DOHH2 (cell line): Measurements from ENCODE around the gene FAM149A.

ENCODE experiments used
- H3F3A ChIP-seq: fragments of 200-600 bp; sonication (generic), shearing (Covaris generic); 2 replicates; pipeline ENCODE4 v1.6.0; 2016; ENCODE audit warnings: antibody characterized with exemption, mild to moderate bottlenecking; ENCODE audit not compliant: control insufficient read depth, insufficient read depth
- H3K27ac ChIP-seq: fragments of 200-600 bp; sonication (generic); 2 replicates; pipeline ENCODE4 v1.5.1; 2014; ENCODE audit warnings: low read depth, mild to moderate bottlenecking, low read length, moderate library complexity
- H3K27me3 ChIP-seq: fragments of 200-600 bp; sonication (generic); 2 replicates; pipeline ENCODE4 v1.6.1; 2014; ENCODE audit warnings: mild to moderate bottlenecking, low read length, mixed read lengths; ENCODE audit not compliant: control insufficient read depth
- H3K36me3 ChIP-seq: fragments of 200-600 bp; sonication (generic); 2 replicates; pipeline ENCODE4 v1.6.1; 2014; ENCODE audit warnings: mild to moderate bottlenecking, low read length, moderate library complexity, mixed read lengths; ENCODE audit not compliant: control insufficient read depth
- H3K4me1 ChIP-seq: fragments of 200-600 bp; sonication (generic); 2 replicates; pipeline ENCODE4 v1.6.1; 2014; ENCODE audit warnings: mild to moderate bottlenecking, low read length, mixed read lengths; ENCODE audit not compliant: control insufficient read depth
- H3K4me2 ChIP-seq: fragments of 200-600 bp; sonication (generic); 2 replicates; pipeline ENCODE4 v1.6.0; 2014; ENCODE audit warnings: mild to moderate bottlenecking, low read length, moderate library complexity
- H3K4me3 ChIP-seq: fragments of 200-600 bp; sonication (generic); 2 replicates; pipeline ENCODE4 v1.5.1; 2014; ENCODE audit warnings: mild to moderate bottlenecking, low read length, mixed read lengths
- H3K79me2 ChIP-seq: fragments of 200-600 bp; sonication (generic); 2 replicates; pipeline ENCODE4 v1.6.1; 2014; ENCODE audit warnings: mild to moderate bottlenecking, low read length, mixed read lengths; ENCODE audit not compliant: control insufficient read depth
- H3K9me2 ChIP-seq: fragments of 200-600 bp; sonication (generic); replicated peaks from 2 replicates; pipeline ENCODE4 v1.6.1; 2014; ENCODE audit warnings: mild to moderate bottlenecking, low read length, mixed read lengths; ENCODE audit not compliant: control insufficient read depth
- H3K9me3 ChIP-seq: fragments of 200-600 bp; sonication (generic); 2 replicates; pipeline ENCODE4 v1.6.1; 2014; ENCODE audit warnings: antibody characterized with exemption, low read length, mixed read lengths; ENCODE audit not compliant: control insufficient read depth, insufficient read depth
- H4K20me1 ChIP-seq: fragments of 200-600 bp; sonication (generic); 2 replicates; pipeline ENCODE4 v1.6.0; 2014; ENCODE audit warnings: low read depth, mild to moderate bottlenecking, antibody characterized with exemption, low read length, moderate library complexity; ENCODE audit not compliant: control insufficient read depth, insufficient read depth
- EZH2phosphoT487 ChIP-seq: fragments of 200-600 bp; sonication (generic); IDR thresholded peaks from 2 replicates; pipeline ENCODE4 v1.6.1; 2017; ENCODE audit warnings: borderline replicate concordance, mild to moderate bottlenecking, antibody characterized with exemption, low read length, moderate library complexity, mixed read lengths
- TF ChIP-seq, protein P1 (sequence below): fragments of 200-600 bp; sonication (generic); IDR thresholded peaks from one replicate; pipeline ENCODE4 v1.5.1; 2014; ENCODE audit warnings: antibody characterized with exemption, mild to moderate bottlenecking, low read depth, low read length; ENCODE audit not compliant: poor library complexity, severe bottlenecking

The FAM149A gene

GRCh38 chr4:186108391-186108790 lies 3.9 kb downstream of the FAM149A start:
- Histone ChIP-seq H4K20me1 (no peaks in the 10 kb centered on the region), H3K36me3 (no peaks in the 10 kb centered on the region), H3K79me2 (no peaks in the 10 kb centered on the region), H3K27me3 (peaks cover 31% of the 10 kb centered on the region), H3K4me3 (no peak overlapping the region), H3K27ac (no peak overlapping the region), H3K4me2 (no peak overlapping the region), H3K4me1 (peaks cover 12% of the 10 kb centered on the region), H3F3A (no peaks in the 10 kb centered on the region), H3K9me2 (no peaks in the 10 kb centered on the region), H3K9me3 (no peaks in the 10 kb centered on the region)
- TF ChIP-seq, protein P1, sequence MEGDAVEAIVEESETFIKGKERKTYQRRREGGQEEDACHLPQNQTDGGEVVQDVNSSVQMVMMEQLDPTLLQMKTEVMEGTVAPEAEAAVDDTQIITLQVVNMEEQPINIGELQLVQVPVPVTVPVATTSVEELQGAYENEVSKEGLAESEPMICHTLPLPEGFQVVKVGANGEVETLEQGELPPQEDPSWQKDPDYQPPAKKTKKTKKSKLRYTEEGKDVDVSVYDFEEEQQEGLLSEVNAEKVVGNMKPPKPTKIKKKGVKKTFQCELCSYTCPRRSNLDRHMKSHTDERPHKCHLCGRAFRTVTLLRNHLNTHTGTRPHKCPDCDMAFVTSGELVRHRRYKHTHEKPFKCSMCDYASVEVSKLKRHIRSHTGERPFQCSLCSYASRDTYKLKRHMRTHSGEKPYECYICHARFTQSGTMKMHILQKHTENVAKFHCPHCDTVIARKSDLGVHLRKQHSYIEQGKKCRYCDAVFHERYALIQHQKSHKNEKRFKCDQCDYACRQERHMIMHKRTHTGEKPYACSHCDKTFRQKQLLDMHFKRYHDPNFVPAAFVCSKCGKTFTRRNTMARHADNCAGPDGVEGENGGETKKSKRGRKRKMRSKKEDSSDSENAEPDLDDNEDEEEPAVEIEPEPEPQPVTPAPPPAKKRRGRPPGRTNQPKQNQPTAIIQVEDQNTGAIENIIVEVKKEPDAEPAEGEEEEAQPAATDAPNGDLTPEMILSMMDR, result no peak
- TF ChIP-seq EZH2phosphoT487, result no peak

DNA sequence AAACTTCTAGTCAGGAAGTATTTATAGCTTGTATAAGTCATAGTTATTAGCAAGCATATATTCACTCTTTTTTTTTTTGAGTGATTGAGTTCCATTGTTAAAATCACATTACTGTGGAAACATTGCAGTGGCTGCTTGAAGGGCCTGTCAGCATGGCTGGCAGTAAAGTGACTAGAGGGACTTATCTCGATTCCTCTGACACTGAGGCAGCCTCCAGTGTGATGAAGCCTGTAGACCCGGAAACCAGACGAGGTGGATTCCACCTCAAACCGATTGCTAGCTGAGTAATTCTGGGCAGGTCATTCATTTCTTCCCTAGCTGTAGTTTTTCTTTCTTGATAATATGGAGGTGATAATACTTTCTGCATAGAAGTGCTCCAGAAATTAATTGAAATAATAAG lies 4.7 kb downstream of the FAM149A start:
- Histone ChIP-seq H4K20me1 (no peaks in the 10 kb centered on the region), H3K27me3 (peaks cover 23% of the 10 kb centered on the region)

DNA sequence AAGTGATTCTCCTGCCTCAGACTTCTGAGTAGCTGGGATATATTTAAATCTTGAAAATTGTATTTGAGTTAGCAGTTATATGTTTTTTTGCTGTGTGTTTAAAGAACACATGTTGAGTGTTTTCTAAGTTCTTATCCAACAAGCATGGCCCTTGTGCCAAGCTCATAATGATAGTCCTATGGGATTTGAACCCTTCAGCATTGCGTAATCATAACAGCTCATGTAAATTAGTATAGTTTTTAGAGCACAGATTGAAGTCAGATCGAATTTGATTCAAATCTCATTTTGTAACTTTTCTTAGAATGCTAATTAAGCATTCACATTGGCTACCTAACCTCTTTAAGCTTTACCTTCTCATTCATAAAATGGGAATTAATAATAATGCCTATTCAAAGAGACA lies 12.2 kb downstream of the FAM149A start:
- H3K27me3 ChIP-seq, result no peaks in the 10 kb centered on the region
- H4K20me1 ChIP-seq, result no peaks in the 10 kb centered on the region
- H3K27ac ChIP-seq, result no peak overlapping the region
- H3K9me2 ChIP-seq, result no peaks in the 10 kb centered on the region
- no peaks in the 10 kb centered on the region for H3K4me1 ChIP-seq
- H3K4me3 ChIP-seq, result no peak overlapping the region
- no peaks in the 10 kb centered on the region for H3F3A ChIP-seq
- H3K9me3 ChIP-seq, result no peaks in the 10 kb centered on the region
- TF ChIP-seq, protein P1, result no peak
- TF ChIP-seq EZH2phosphoT487, result no peak
- no peak overlapping the region for H3K4me2 ChIP-seq
- no peaks in the 10 kb centered on the region for H3K36me3 ChIP-seq
- H3K79me2 ChIP-seq, result no peaks in the 10 kb centered on the region

More for the DNA sequence above, 4.7 kb downstream of the FAM149A start:
- Histone ChIP-seq H3K4me3 (no peak overlapping the region), H3K4me2 (no peak overlapping the region), H3K27ac (no peak overlapping the region), H3K79me2 (no peaks in the 10 kb centered on the region), H3K4me1 (peaks cover 12% of the 10 kb centered on the region), H3K9me2 (no peaks in the 10 kb centered on the region), H3K36me3 (no peaks in the 10 kb centered on the region), H3K9me3 (no peaks in the 10 kb centered on the region), H3F3A (no peaks in the 10 kb centered on the region)
- no peak for TF ChIP-seq EZH2phosphoT487
- TF ChIP-seq, protein P1, result no peak

- no peaks in the 10 kb centered on the region for H3K27me3 ChIP-seq
- no peaks in the 10 kb centered on the region for H3K4me1 ChIP-seq
- no peak overlapping the region for H3K27ac ChIP-seq
- no peak overlapping the region for H3K4me3 ChIP-seq
- H3K9me3 ChIP-seq, result no peaks in the 10 kb centered on the region
- no peaks in the 10 kb centered on the region for H3K36me3 ChIP-seq
- H3K79me2 ChIP-seq, result no peaks in the 10 kb centered on the region
- TF ChIP-seq EZH2phosphoT487, result no peak
- TF ChIP-seq, protein P1, result no peak
- no peaks in the 10 kb centered on the region for H4K20me1 ChIP-seq
- H3K9me2 ChIP-seq, result no peaks in the 10 kb centered on the region
- no peaks in the 10 kb centered on the region for H3F3A ChIP-seq
- H3K4me2 ChIP-seq, result no peak overlapping the region
Measured at GRCh38 chr4:186118582-186118981, 14.1 kb downstream of the FAM149A start.
